ENCODE data around the gene PEBP1.

The PEBP1 gene
- 88.7 to 152 (median 106) reads per million in 3 donors for total RNA-seq

DNA sequence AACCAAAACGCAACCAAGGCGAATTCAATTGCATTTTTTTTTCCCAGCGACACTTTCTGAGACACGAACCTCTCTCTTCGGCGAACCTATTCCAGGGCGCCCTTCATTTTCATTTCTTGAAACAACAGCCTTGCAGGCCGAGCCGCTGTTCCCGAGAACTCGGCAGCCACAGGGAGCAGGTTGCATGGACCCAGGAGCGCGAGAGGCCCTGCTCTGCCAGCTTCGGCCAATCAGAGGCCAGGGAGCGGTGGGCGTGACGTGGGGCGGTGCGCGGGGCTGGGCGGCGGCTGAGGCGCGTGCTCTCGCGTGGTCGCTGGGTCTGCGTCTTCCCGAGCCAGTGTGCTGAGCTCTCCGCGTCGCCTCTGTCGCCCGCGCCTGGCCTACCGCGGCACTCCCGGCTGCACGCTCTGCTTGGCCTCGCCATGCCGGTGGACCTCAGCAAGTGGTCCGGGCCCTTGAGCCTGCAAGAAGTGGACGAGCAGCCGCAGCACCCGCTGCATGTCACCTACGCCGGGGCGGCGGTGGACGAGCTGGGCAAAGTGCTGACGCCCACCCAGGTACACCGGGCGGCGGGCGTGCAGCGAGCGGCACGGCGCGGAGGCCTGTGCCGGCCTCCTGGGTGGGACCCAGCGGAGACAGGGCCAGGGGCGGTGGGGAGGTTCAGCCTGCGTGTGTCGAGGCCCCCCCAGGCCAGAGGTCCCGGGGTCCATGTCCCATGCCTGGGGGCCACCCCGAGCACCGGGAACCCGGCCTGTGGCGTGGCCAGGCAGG, at the start of gene PEBP1:
PEBP1 (plus strand) TSS at position 337 of the 771 bp plus-strand sequence; CDS start at position 423, 86 bp downstream.
- H3K4me3 ChIP-seq (ENCODE audit: insufficient read depth, low read depth, low read length, poor library complexity, severe bottlenecking), result peak within 1 kb of the TSS; percentile 84
- H3K9me3 ChIP-seq (ENCODE audit: control insufficient read depth, low read length), result no peaks in the 10 kb centered on the region
- peak; percentile 81 to 89 (median 88) for DNase-seq
- no peaks in the 10 kb centered on the region for H3K27me3 ChIP-seq (replicated peaks; ENCODE audit: control insufficient read depth, insufficient read depth, low read length, poor library complexity, severe bottlenecking)
- peaks cover 13% of the 10 kb centered on the region for H3K4me1 ChIP-seq (ENCODE audit: control insufficient read depth, insufficient read depth, low read length, poor library complexity, severe bottlenecking)
- H3K27ac ChIP-seq (ENCODE audit: insufficient read depth, low read length, poor library complexity, severe bottlenecking), result peak within 1 kb of the TSS; percentile 76
- H3K36me3 ChIP-seq (ENCODE audit: control insufficient read depth, insufficient read depth, low read length), result peaks cover 14% of the 10 kb centered on the region

DNA sequence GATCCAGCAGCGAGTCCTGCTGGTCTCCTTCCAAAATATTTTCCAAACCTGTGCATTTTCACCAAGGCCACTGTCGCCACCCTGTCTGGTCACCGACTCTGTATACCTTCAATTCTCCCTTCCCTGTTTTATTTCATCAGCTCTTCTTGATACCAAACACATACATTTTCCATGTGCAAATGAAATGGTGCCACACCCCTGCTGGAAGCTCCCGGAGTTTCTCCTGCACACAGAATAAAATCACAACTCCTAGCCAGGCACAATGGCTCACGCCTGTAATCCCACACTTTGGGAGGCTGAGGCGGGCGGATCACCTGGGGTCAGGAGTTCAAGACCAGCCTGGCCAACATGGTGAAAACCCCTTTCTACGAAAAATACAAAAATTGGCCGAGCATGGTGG, 46.1 kb upstream of the PEBP1 start:
- Histone ChIP-seq H3K27ac (ENCODE audit: insufficient read depth, low read length, poor library complexity, severe bottlenecking) (no peak overlapping the region), H3K27me3 (replicated peaks; ENCODE audit: control insufficient read depth, insufficient read depth, low read length, poor library complexity, severe bottlenecking) (no peaks in the 10 kb centered on the region), H3K36me3 (ENCODE audit: control insufficient read depth, insufficient read depth, low read length) (no peaks in the 10 kb centered on the region), H3K4me1 (ENCODE audit: control insufficient read depth, insufficient read depth, low read length, poor library complexity, severe bottlenecking) (no peaks in the 10 kb centered on the region), H3K9me3 (ENCODE audit: control insufficient read depth, low read length) (no peaks in the 10 kb centered on the region), H3K4me3 (ENCODE audit: insufficient read depth, low read depth, low read length, poor library complexity, severe bottlenecking) (no peak overlapping the region)
- no peak for DNase-seq

DNA sequence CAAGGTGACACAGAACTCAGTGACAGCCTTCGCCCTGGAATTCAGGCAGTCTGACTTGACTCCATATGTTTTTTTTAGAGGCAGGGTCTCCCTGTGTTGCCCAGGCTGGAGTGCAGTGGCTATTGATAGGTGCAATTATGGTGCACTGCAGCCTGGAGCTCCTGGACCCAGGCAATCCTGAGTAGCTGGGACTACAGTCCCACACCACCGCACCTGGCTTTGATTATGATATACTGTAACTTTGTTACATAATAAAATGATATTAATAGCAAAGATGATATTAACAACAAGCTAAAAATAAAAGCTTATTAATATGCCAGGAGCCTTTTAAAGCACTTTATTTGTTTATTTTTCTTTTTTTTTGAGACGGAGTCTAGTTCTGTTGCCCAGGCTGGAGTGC, 41.9 kb upstream of the PEBP1 start:
- H3K4me1 ChIP-seq (ENCODE audit: control insufficient read depth, insufficient read depth, low read length, poor library complexity, severe bottlenecking), result no peaks in the 10 kb centered on the region

DNA sequence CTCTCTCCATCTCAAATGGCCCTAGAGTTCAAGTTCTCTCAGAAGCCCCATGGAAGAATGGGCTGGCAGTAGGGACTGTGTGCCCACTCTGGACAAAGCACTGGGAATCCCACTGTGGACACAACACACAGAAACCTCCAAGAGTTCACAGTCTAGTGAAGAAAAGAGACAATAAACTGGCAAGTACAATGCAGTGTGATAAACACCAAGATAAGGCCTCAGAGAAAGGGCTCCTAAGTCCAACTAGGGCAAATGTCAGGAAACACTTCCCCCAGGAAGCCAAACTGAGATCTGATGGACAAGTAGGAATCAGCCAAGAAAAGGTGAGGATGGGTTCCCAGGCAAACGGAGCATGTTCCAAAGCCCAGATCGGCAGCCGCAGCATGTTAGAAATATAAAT, 37.5 kb upstream of the PEBP1 start:
- no peaks in the 10 kb centered on the region for H3K27me3 ChIP-seq (replicated peaks; ENCODE audit: control insufficient read depth, insufficient read depth, low read length, poor library complexity, severe bottlenecking)
- no peaks in the 10 kb centered on the region for H3K9me3 ChIP-seq (ENCODE audit: control insufficient read depth, low read length)
- H3K36me3 ChIP-seq (ENCODE audit: control insufficient read depth, insufficient read depth, low read length), result no peaks in the 10 kb centered on the region
- no peak overlapping the region for H3K4me3 ChIP-seq (ENCODE audit: insufficient read depth, low read depth, low read length, poor library complexity, severe bottlenecking)
- no peak for DNase-seq
- no peaks in the 10 kb centered on the region for H3K4me1 ChIP-seq (ENCODE audit: control insufficient read depth, insufficient read depth, low read length, poor library complexity, severe bottlenecking)
- no peak overlapping the region for H3K27ac ChIP-seq (ENCODE audit: insufficient read depth, low read length, poor library complexity, severe bottlenecking)

More for the DNA sequence above, 41.9 kb upstream of the PEBP1 start:
- no peaks in the 10 kb centered on the region for H3K36me3 ChIP-seq (ENCODE audit: control insufficient read depth, insufficient read depth, low read length)
- H3K27ac ChIP-seq (ENCODE audit: insufficient read depth, low read length, poor library complexity, severe bottlenecking), result no peak overlapping the region
- DNase-seq, result no peak
- H3K9me3 ChIP-seq (ENCODE audit: control insufficient read depth, low read length), result no peaks in the 10 kb centered on the region
- no peaks in the 10 kb centered on the region for H3K27me3 ChIP-seq (replicated peaks; ENCODE audit: control insufficient read depth, insufficient read depth, low read length, poor library complexity, severe bottlenecking)
- no peak overlapping the region for H3K4me3 ChIP-seq (ENCODE audit: insufficient read depth, low read depth, low read length, poor library complexity, severe bottlenecking)

DNA sequence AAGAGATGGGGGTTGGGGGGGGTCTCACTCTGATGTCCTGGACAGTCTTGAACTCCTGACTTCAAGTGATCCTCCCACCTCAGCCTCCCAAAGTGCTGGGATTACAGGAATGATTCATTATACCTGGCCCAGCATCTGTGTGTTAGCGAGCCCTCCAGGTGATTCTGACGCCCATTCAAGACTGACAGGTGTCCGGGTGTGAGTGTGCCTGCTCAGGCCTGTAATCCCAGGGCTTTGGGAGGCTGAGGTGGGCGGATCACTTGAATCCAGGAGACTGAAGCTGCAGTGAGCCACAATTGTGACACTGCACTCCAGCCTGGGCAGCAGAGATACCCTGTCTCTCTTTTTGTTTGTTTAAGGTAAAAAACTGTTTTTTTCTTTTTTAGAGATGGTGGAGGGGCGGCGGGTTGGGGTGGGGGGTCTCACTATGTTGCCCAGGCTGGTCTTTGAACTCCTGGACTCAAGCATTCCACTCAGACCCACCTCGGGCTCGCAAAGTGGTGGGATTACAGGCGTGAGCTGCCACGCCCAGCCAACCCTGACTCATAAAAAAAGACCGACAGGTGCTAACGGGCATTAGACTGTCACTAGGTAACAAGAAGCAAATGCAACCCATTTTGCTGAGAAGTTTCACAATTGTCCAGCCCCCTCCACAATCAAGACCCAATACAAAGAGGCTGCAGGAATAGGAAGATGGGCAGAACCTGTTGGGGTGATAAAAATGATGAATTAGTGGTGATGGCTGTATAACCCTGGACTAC, 36.8 kb upstream of the PEBP1 start:
- no peak overlapping the region for H3K4me3 ChIP-seq (ENCODE audit: insufficient read depth, low read depth, low read length, poor library complexity, severe bottlenecking)
- no peaks in the 10 kb centered on the region for H3K27me3 ChIP-seq (replicated peaks; ENCODE audit: control insufficient read depth, insufficient read depth, low read length, poor library complexity, severe bottlenecking)
- H3K4me1 ChIP-seq (ENCODE audit: control insufficient read depth, insufficient read depth, low read length, poor library complexity, severe bottlenecking), result peaks cover under 1% of the 10 kb centered on the region
- no peaks in the 10 kb centered on the region for H3K9me3 ChIP-seq (ENCODE audit: control insufficient read depth, low read length)
- no peak overlapping the region for H3K27ac ChIP-seq (ENCODE audit: insufficient read depth, low read length, poor library complexity, severe bottlenecking)
- DNase-seq, result no peak
- no peaks in the 10 kb centered on the region for H3K36me3 ChIP-seq (ENCODE audit: control insufficient read depth, insufficient read depth, low read length)

DNA sequence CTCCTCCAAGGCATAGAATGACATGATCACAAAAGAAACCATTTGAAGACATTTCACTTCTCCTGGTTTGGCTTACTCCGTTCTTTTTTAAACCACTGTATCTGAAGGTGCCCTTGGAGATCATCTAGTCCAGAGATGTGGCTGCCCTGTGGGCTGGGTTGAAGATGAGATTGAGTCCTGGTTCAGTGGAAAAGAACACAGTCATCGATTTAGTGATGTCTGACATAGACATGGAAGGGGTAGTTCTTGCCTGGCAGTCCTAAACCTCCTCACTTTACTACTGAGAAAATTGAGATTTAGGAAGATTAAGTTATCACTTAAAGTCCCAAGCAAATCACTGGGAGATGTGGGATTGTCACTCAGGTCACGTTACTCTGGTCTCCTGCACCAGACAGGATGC, 34.9 kb upstream of the PEBP1 start:
- DNase-seq, result no peak
- H3K9me3 ChIP-seq (ENCODE audit: control insufficient read depth, low read length), result no peaks in the 10 kb centered on the region

DNA sequence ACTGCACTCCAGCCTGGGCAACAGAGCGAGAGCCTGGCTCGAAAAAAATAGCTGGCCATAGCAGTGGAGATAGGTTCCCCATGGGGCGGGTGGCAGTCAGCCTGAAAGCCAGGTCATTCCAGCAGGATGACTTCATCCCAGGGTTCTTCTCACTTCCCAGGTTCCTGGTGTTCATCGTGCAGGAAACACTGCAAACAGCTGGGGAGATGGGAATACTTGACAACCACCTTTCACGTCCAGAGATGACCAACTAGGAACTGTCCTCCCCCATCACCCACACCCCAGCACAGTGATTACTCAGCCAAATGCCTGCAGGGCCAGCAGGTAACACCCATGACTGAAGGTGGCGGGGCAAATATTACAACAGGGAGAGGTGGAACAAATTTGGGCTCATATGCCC, 33.9 kb upstream of the PEBP1 start:
- DNase-seq, result no peak
- H3K4me3 ChIP-seq (ENCODE audit: insufficient read depth, low read depth, low read length, poor library complexity, severe bottlenecking), result no peak overlapping the region
- peaks cover 5% of the 10 kb centered on the region for H3K4me1 ChIP-seq (ENCODE audit: control insufficient read depth, insufficient read depth, low read length, poor library complexity, severe bottlenecking)
- no peak overlapping the region for H3K27ac ChIP-seq (ENCODE audit: insufficient read depth, low read length, poor library complexity, severe bottlenecking)
- no peaks in the 10 kb centered on the region for H3K9me3 ChIP-seq (ENCODE audit: control insufficient read depth, low read length)
- no peaks in the 10 kb centered on the region for H3K36me3 ChIP-seq (ENCODE audit: control insufficient read depth, insufficient read depth, low read length)
- H3K27me3 ChIP-seq (replicated peaks; ENCODE audit: control insufficient read depth, insufficient read depth, low read length, poor library complexity, severe bottlenecking), result no peaks in the 10 kb centered on the region

More for the DNA sequence above, 34.9 kb upstream of the PEBP1 start:
- H3K27ac ChIP-seq (ENCODE audit: insufficient read depth, low read length, poor library complexity, severe bottlenecking), result no peak overlapping the region
- H3K36me3 ChIP-seq (ENCODE audit: control insufficient read depth, insufficient read depth, low read length), result no peaks in the 10 kb centered on the region
- peaks cover 5% of the 10 kb centered on the region for H3K4me1 ChIP-seq (ENCODE audit: control insufficient read depth, insufficient read depth, low read length, poor library complexity, severe bottlenecking)
- H3K4me3 ChIP-seq (ENCODE audit: insufficient read depth, low read depth, low read length, poor library complexity, severe bottlenecking), result no peak overlapping the region
- no peaks in the 10 kb centered on the region for H3K27me3 ChIP-seq (replicated peaks; ENCODE audit: control insufficient read depth, insufficient read depth, low read length, poor library complexity, severe bottlenecking)

DNA sequence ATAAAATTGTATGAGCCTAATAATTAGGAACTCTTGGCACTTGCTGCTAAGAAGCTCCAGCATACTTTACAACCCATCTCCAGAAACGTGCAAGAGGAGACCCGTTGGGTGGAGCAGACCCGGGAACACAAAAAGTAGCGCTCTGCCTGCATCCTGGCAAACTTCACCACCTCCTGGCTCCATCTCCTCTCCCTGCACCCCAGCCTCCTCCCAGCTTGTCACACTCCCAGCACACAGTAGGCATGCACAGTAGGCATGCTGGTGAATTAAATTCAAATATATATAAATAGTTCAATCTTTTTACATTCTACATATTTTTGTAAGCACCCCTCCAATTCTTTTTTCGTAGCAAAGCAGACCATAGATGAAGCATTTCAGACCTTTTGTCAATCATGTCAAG, 33.3 kb upstream of the PEBP1 start:
- Histone ChIP-seq H3K4me3 (ENCODE audit: insufficient read depth, low read depth, low read length, poor library complexity, severe bottlenecking) (no peak overlapping the region), H3K36me3 (ENCODE audit: control insufficient read depth, insufficient read depth, low read length) (no peaks in the 10 kb centered on the region), H3K9me3 (ENCODE audit: control insufficient read depth, low read length) (no peaks in the 10 kb centered on the region), H3K27ac (ENCODE audit: insufficient read depth, low read length, poor library complexity, severe bottlenecking) (no peak overlapping the region), H3K4me1 (ENCODE audit: control insufficient read depth, insufficient read depth, low read length, poor library complexity, severe bottlenecking) (peaks cover 5% of the 10 kb centered on the region), H3K27me3 (replicated peaks; ENCODE audit: control insufficient read depth, insufficient read depth, low read length, poor library complexity, severe bottlenecking) (no peaks in the 10 kb centered on the region)
- DNase-seq, result no peak

DNA sequence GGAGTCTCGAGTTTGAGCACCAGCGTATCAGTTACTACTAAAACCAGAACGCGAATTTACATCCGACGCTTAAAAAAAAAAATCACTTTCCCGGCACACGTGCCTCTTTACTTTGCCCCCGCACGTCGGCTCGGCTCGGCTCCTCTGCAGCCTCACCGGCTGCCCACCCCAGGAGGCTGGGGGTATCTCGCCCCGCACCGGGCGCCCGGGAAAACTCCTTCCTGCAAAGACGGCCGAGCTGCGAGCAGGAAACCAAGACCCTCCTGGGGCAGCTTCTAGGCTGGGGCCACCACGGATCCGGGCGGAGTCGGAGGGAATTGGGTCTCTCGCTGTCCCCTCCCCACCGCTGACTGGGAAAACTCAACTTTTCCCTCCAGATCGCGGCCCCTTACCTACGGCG, 32.7 kb upstream of the PEBP1 start:
- Histone ChIP-seq H3K27me3 (replicated peaks; ENCODE audit: control insufficient read depth, insufficient read depth, low read length, poor library complexity, severe bottlenecking) (no peaks in the 10 kb centered on the region), H3K9me3 (ENCODE audit: control insufficient read depth, low read length) (no peaks in the 10 kb centered on the region), H3K27ac (ENCODE audit: insufficient read depth, low read length, poor library complexity, severe bottlenecking) (no peak overlapping the region), H3K4me1 (ENCODE audit: control insufficient read depth, insufficient read depth, low read length, poor library complexity, severe bottlenecking) (peaks cover 5% of the 10 kb centered on the region), H3K4me3 (ENCODE audit: insufficient read depth, low read depth, low read length, poor library complexity, severe bottlenecking) (peak overlapping the region; percentile 78), H3K36me3 (ENCODE audit: control insufficient read depth, insufficient read depth, low read length) (no peaks in the 10 kb centered on the region)
- no peak for DNase-seq

All from effector memory CD4-positive, alpha-beta T cell (primary cell).